Measurements from ENCODE around the gene CYP2A7. TPM values are rescaled to one million over a fixed set of nuclear protein-coding genes. Genes with fewer than 3 reads are reported as not detected.
"Not testable (repeated sequence)": the region's sequence is repeated elsewhere in the genome, so short reads cannot be mapped to it uniquely, and the experiment has no call there.

CYP2A7 gene
- total RNA-seq, 6 experiments from 2014 or later: not detected

- H3K9me3 Mint-ChIP-seq: no peaks in the 10 kb centered on the region
- H3K27me3 Mint-ChIP-seq (ENCODE audit: insufficient read depth): no peaks in the 10 kb centered on the region; the same call in 1 of the 2 replicates
- DNase-seq: no peak
- TF ChIP-seq CTCF (IDR thresholded peaks at IDR 0.05): no peak
- H3K4me1 Mint-ChIP-seq (ENCODE audit: low read depth): peaks cover 19% of the 10 kb centered on the region
- H3K36me3 Mint-ChIP-seq (ENCODE audit: low read depth): peaks cover 35% of the 10 kb centered on the region
- H3K27ac Mint-ChIP-seq: no peak overlapping the region
- H3K4me3 Mint-ChIP-seq: no peak overlapping the region
Measured at GRCh38 chr19:40829205-40829604, 52.8 kb downstream of the CYP2A7 start.

GRCh38 chr19:40827386-40828247 is 54.4 kb downstream of the CYP2A7 start:
- H3K27me3 Mint-ChIP-seq (ENCODE audit: insufficient read depth): no peaks in the 10 kb centered on the region; the same call in 1 of the 2 replicates
- TF ChIP-seq CTCF (IDR thresholded peaks at IDR 0.05): no peak
- peaks cover 28% of the 10 kb centered on the region for H3K4me1 Mint-ChIP-seq (ENCODE audit: low read depth)
- no peak for DNase-seq
- H3K9me3 Mint-ChIP-seq: no peaks in the 10 kb centered on the region
- no peak overlapping the region for H3K27ac Mint-ChIP-seq
- peaks cover 35% of the 10 kb centered on the region for H3K36me3 Mint-ChIP-seq (ENCODE audit: low read depth)
- H3K4me3 Mint-ChIP-seq: no peak overlapping the region

GRCh38 chr19:40826699-40827385 is 55.2 kb downstream of the CYP2A7 start:
- H3K4me1 Mint-ChIP-seq (ENCODE audit: low read depth): peaks cover 22% of the 10 kb centered on the region
- H3K4me3 Mint-ChIP-seq; H3K27me3 Mint-ChIP-seq (ENCODE audit: insufficient read depth); H3K9me3 Mint-ChIP-seq; DNase-seq; H3K27ac Mint-ChIP-seq: not testable (repeated sequence)
- H3K36me3 Mint-ChIP-seq (ENCODE audit: low read depth): peaks cover 35% of the 10 kb centered on the region

GRCh38 chr19:40826312-40826698 is 55.7 kb downstream of the CYP2A7 start:
- H3K27me3 Mint-ChIP-seq (ENCODE audit: insufficient read depth); DNase-seq; H3K4me3 Mint-ChIP-seq; H3K9me3 Mint-ChIP-seq; H3K27ac Mint-ChIP-seq: not testable (repeated sequence)
- H3K4me1 Mint-ChIP-seq (ENCODE audit: low read depth): peaks cover 17% of the 10 kb centered on the region
- peaks cover 35% of the 10 kb centered on the region for H3K36me3 Mint-ChIP-seq (ENCODE audit: low read depth)

- not testable (repeated sequence) for DNase-seq; H3K9me3 Mint-ChIP-seq; H3K27me3 Mint-ChIP-seq (ENCODE audit: insufficient read depth); H3K27ac Mint-ChIP-seq; H3K4me3 Mint-ChIP-seq
- Mint-ChIP-seq H3K4me1 (ENCODE audit: low read depth) (peaks cover 12% of the 10 kb centered on the region), H3K36me3 (ENCODE audit: low read depth) (peaks cover 35% of the 10 kb centered on the region)
Measured at GRCh38 chr19:40825460-40826095, 56.5 kb downstream of the CYP2A7 start.

Other genes starting within 250 kb of the CYP2A7 start
- 10 to 100 TPM; 49.1 to 58.3 (median 53.6) TPM for gene NUMBL, start 191.6 kb downstream of the CYP2A7 start, total RNA-seq (2021; fragmentation: NEBNext Ultra II Directional; extraction: Animal tissue kit (Norgen Biotek cat#: 25700))
- gene COQ8B, start 165.3 kb downstream of the CYP2A7 start, total RNA-seq (2021; fragmentation: NEBNext Ultra II Directional; extraction: Animal tissue kit (Norgen Biotek cat#: 25700)): 10 to 100 TPM; 19.8 to 28.6 (median 23.6) TPM
- gene ITPKC, start 165.1 kb downstream of the CYP2A7 start, total RNA-seq (2021; fragmentation: NEBNext Ultra II Directional; extraction: Animal tissue kit (Norgen Biotek cat#: 25700)): 10 to 100 TPM in 4 of 6 experiments, 1 to 10 TPM in 2; 9.2 to 14.9 (median 10.5) TPM
- 1 to 10 TPM; 6.7 to 8.5 (median 7.5) TPM for gene ACTMAP, start 131.8 kb downstream of the CYP2A7 start, total RNA-seq (2021; fragmentation: NEBNext Ultra II Directional; extraction: Animal tissue kit (Norgen Biotek cat#: 25700))
- 100 to 1,000 TPM in 4 of 6 experiments, 10 to 100 TPM in 2; 87.8 to 120 (median 104) TPM for gene SNRPA, start 131.0 kb downstream of the CYP2A7 start, total RNA-seq (2021; fragmentation: NEBNext Ultra II Directional; extraction: Animal tissue kit (Norgen Biotek cat#: 25700))
- gene MIA, start 106.7 kb downstream of the CYP2A7 start, total RNA-seq (2021; fragmentation: NEBNext Ultra II Directional; extraction: Animal tissue kit (Norgen Biotek cat#: 25700)): not detected
- gene RAB4B, start 104.0 kb downstream of the CYP2A7 start, total RNA-seq (2021; fragmentation: NEBNext Ultra II Directional; extraction: Animal tissue kit (Norgen Biotek cat#: 25700)): 10 to 100 TPM; 20.4 to 26.4 (median 22.0) TPM
- 10 to 100 TPM; 56.0 to 72.0 (median 60.1) TPM for gene EGLN2, start 83.0 kb downstream of the CYP2A7 start, total RNA-seq (2021; fragmentation: NEBNext Ultra II Directional; extraction: Animal tissue kit (Norgen Biotek cat#: 25700))
- gene CYP2A6, start 31.8 kb downstream of the CYP2A7 start, total RNA-seq (2021; fragmentation: NEBNext Ultra II Directional; extraction: Animal tissue kit (Norgen Biotek cat#: 25700)): not detected
- not detected for gene CYP2B6, start 109.1 kb upstream of the CYP2A7 start, total RNA-seq (2021; fragmentation: NEBNext Ultra II Directional; extraction: Animal tissue kit (Norgen Biotek cat#: 25700))
- gene CYP2A13, start 206.2 kb upstream of the CYP2A7 start, total RNA-seq (2021; fragmentation: NEBNext Ultra II Directional; extraction: Animal tissue kit (Norgen Biotek cat#: 25700)): not detected
- not detected for gene CYP2F1, start 232.2 kb upstream of the CYP2A7 start, total RNA-seq (2021; fragmentation: NEBNext Ultra II Directional; extraction: Animal tissue kit (Norgen Biotek cat#: 25700))

Data from HFFc6 (cell line).